ENCODE data around the gene CDR2L.

CDR2L gene

GRCh38 chr17:74987418-74987908 lies at the start of gene CDR2L:
TSS of gene CDR2L (plus strand) at chr17:74987632. CDS start at chr17:74988044, 412 bp downstream.
- DNase-seq: peak; percentile 94

- no peak for DNase-seq
These were observed 49.1 kb upstream of the CDR2L start for GRCh38 chr17:74938194-74938950.

DNA sequence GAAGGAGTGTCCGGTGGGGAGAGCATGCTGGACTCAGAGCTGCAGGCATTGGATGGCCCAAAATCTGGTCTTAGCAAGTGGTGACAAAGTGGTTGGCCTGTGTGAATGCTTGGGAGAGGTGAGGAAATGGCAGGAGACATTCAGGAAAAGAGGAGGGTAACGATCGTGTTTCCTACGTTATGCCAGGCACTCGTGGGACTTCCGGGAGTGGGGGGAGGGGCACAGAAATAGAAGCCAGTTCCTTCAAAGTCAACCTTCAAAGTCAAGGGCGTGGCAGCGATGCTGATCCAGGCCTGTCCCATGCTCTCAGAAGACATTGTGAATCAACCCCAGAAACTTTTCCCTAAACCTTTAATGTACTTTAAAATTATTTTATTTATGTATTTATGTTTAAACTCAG lies 47.9 kb upstream of the CDR2L start:
- DNase-seq: no peak

DNA sequence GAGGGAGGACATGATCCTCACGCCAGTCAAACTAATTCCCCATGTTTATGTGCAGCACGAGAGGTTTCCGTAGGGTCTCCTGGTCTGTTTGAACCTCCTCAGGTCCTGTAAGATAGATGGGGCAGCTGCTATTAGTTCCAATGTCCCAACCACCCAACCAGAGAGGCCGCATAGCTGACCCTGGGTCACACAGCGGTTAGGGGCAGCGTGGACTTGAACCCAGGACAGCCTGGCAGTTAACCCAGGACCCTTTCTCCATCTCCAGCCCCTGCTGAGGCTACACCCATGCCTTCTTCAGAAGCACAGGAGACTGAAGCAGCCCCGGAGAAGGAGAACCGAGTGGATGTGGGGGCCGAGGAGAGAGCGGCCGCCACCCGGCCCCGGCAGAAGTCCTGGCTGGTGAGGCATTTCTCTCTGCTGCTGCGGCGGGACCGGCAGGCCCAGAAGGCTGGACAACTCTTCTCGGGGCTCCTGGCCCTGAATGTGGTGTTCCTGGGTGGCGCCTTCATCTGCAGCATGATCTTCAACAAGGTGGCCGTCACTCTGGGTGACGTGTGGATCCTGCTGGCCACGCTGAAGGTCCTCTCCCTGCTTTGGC lies 46.2 kb upstream of the CDR2L start:
- no peak for DNase-seq

GRCh38 chr17:74943808-74944522 lies 43.5 kb upstream of the CDR2L start:
- no peak for DNase-seq

DNA sequence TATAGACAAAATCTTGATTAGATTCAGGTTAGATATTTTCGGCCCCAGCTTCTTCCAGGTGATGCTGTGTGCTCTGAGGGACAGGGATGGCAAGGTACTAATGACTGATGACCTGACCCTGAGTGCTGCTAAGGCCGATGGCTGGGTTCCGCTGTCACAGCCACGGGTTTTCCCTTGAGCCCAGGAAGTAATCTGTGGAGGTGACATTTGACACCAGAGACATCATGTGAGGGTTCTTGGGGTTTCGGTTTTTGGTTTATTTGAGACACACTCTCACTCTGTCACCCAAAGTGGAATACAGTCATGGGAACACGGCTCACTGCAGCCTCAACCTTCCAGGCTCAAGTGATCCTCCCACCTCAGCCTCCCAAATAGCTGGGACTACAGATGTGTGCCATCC lies 41.9 kb upstream of the CDR2L start:
- no peak for DNase-seq

DNA sequence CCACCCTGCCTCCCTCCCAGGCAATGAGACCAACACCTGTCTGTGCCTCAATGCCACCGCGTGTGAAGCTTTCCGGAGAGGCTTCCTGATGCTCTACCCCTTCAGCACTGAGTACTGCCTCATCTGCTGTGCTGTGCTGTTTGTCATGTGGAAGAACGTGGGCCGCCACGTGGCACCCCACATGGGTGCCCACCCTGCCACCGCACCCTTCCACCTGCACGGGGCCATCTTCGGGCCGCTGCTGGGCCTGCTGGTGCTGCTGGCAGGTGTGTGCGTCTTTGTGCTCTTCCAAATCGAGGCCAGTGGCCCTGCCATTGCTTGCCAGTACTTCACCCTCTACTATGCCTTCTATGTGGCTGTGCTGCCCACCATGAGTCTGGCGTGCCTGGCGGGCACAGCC lies 40.8 kb upstream of the CDR2L start:
- DNase-seq: no peak

DNA sequence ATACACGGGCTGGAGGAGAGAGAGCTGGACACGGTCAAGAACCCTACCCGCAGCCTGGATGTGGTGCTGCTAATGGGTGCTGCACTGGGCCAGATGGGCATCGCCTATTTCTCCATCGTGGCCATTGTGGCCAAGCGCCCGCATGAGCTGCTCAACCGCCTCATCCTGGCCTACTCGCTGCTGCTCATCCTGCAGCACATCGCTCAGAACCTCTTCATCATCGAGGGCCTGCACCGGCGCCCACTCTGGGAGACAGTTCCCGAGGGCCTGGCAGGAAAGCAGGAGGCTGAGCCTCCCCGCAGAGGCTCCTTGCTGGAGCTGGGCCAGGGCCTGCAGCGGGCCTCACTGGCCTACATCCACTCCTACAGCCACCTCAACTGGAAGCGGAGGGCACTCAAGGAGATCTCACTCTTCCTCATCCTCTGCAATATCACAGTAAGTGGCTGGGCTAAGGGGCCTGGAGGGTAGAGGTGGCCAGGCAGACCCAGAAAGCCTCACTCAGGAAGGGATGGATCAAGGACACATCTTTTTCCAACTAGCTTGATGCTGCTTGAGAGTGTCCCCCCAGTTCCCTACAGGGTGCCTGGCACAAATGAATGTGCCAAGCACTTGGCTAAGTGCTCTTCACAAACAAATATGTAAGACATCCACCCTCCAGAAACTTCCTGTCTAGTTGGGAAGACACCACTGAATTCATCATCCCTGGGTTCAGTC lies 40.2 kb upstream of the CDR2L start:
- DNase-seq: no peak

DNA sequence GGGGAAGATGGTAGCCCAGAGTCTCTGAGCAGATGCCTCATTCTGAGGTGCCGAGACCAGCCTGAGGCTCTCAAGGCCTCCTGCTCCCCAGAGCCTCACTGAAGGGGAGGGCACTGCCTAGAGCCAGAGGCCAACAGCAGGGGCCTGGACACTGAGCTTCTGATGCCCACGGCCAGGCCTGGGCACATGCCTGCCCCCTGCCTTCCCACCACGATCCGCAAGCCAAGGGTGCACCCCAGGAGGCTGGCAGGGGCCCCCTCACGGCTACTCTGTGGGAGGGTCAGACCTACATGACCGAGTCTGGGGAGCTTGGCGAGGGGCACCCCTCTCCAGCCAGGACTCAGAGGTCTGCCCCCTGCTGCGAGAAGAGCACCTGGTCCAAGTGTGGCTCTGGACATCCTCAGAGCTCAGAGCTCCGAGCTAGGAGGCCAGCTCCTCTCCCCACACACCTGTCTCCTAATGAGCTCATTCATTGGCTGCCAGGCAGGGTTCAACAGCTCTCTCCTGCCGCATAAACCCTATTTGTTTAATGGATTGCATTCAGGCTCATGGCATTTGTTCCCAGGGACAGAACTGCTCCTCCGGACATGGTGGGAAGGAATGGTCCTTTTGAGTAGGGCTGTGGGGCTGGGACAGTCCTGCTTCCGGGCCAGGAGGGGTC lies 37.8 kb upstream of the CDR2L start:
- DNase-seq: no peak

GRCh38 chr17:74950207-74950606 lies 37.2 kb upstream of the CDR2L start:
- DNase-seq: no peak

DNA sequence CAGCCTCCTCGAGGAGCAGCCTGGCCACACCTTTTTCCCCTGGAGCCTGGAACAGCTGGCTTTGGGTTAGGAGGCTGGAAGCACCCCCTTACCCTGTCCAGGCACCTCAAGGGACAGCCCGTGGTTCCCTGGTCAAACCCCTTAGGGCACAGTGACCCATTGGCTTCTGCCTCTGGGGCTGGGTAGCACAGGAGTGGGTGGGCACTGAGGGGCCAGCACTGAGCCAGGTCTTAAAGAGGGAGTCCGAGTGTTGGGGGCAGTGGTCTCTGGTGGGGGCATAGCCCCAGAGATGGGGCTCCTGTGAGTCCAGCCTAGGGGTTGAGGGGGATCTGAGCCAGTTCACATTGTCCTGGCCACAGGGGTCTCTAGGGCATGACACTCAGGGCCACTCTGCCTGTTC lies 36.4 kb upstream of the CDR2L start:
- DNase-seq: no peak

DNA sequence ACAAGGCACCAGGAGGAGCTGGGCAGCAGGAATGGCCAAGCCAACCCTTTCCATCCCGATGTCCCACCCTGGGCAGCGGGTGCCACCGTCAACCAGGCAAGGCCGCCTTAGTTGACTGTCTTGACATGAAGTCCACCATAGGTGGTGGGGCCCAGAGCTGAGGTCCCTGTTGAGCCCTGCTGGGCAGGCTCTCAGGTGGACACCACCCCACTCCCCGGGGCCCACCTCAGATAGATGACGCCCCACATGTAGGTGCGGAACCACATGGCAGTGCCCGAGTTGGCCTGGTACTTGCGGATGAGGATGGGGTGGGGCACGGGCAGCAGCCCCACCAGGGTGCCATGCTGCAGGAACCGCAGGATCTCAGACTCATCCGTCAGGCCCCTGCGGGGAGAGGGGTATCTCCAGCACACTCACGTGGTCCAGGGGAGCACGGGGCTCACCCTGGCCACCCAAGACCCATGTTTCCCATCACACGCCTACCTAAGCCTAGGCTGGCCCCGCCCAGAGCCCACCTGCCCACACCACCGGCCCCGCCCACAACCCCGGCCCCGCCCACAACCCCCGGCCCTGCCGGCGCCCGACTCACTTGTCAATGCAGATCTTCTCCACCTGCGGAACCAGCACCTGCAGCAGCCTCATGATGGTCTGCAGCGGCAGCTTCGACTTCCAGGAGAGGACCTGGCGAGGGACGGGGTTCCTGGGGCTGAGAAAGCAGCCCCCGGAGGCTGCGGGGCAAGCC lies 35.6 kb upstream of the CDR2L start:
- DNase-seq: no peak

GRCh38 chr17:74952431-74953133 lies 34.9 kb upstream of the CDR2L start:
- DNase-seq: no peak

DNA sequence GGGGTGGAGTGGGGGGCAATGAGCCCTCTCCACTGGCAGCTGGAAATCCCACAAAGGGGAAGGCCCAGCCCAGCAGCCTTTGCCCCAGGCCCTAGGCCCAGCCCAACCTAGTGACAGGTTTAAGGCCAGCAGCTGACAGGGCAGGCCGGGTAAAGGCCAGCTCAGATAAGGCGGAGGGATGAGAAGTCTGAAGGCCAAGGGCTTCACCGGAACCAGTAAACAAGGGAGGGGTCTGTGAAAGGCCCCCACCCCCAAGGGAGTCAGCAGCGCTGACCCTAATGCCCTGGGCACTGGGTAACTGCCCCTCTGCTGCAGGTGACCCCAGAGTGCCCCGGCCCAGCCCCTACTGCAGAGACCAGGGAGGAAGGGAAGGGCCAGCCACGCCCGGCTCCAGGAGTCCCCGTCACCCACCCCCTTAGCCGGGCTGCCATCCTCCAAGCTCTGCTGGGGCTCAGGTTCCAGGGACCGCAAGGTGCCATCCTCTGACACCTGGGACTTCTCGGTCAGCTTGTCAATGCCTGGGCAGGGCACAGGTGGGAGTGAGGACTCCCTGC lies 34.2 kb upstream of the CDR2L start:
- DNase-seq: no peak

DNA sequence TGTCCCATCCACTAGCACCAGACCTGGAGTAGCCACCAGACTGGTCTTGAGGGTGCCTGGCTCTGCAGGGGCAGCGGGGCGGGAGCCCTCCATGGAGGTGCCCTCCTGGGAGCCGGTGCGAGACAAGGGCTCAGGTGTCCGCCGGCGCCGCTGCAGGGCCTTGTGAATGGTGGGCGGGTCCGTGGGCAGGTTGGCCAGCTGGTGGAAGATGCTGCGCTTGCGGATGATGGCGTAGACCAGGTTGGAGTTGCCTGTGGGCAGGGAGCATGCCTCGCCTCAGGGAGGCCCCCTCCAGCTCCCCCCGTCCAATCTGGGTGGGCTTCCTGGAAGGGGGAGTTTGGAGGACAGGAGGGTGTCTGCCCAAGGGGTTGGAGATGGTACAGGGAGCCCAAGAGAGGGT lies 33.3 kb upstream of the CDR2L start:
- no peak for DNase-seq

DNA sequence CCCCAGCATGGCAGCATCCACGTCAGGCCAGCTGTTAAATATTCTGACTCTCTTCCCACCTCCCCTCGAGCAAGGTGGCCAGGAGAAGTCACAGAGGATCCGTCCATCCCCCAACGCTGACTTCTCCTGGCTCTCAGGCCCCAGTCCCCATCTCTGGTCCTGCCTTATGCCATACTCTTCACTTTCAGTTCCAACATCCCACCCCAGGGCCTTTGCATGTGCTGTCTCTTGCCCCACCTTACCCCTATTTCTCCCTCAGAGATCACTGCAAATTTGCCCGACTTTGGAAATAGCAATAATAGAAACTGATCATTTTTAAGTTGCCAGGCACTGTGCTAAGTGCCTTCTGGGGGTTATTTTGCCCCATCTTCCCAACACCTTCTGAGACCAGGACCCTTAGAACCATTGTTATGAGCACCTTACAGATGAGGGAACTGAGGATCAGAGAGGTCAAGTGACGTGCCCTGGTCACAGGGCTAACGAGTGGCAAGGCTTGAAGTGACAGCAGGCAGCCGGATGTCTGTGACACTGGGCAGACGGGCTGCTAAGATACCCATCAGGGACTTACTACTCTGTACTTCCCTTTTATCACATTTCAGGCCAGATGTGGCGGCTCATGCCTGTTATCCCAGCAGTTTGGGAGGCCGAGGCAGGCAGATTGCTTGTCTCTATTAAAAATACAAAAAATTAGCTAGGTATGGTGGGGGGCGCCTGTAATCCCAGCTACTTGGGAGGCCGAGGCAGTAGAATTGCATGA lies 32.6 kb upstream of the CDR2L start:
- no peak for DNase-seq

- DNase-seq: no peak
These were observed 31.3 kb upstream of the CDR2L start for GRCh38 chr17:74956093-74956492.

GRCh38 chr17:74957935-74958740 lies 29.3 kb upstream of the CDR2L start:
- DNase-seq: peak; percentile 82

DNA sequence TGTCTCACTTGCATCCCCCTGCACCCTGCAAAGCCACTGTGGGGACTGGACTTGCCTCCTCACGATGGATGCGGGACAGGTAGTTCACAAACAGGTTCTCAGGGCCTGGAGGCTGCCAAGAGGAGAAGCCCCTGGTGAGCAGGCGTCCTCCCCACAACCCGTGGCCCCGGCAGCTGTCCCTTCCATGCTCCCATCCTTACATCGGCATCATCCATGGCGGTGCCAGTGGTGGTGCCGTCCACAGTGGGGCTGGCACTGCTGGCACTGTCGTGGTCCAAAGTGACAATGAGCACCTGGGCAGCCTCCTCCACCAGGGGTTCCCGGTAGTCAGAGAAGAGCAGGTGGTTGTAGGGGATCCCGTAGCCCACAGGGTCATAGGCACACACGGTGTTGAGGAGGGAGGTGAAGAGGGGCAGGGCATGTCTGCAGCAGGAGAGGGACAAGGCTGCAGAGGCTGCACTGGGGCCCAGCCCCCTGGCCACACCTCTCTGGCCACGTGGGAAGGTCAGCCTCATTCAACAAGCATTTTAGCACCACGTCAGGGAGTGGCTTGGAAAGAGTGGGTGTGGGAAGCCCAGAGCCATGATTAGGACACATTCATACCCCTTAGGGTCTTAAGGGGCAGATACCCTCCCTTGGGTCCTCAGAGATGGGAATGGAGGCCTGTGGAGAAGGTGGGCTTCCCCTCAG lies 27.5 kb upstream of the CDR2L start:
- DNase-seq: no peak

Measured in activated naive CD4-positive, alpha-beta T cell treated with Interleukin-2 at 50 U/mL for 16 hours (primary cell).